Colonic mucosa (tissue), 4 donors: Measurements from ENCODE around the gene C19orf81. TPM values are rescaled to one million over a fixed set of nuclear protein-coding genes. Genes with fewer than 3 reads are reported as not detected.

Experiments used
- DNase-seq: peaks from one replicate; pipeline ENCODE4 v3.0.0-alpha.2; 2020
- H3K27ac ChIP-seq: fragments of 200-600 bp; one replicate; pipeline ENCODE4 v1.8.0; 2021
- H3K27me3 ChIP-seq: fragments of 200-600 bp; one replicate; pipeline ENCODE4 v1.8.0; 2021
- H3K36me3 ChIP-seq: fragments of 200-600 bp; one replicate; pipeline ENCODE4 v1.8.0; 2021
- H3K4me1 ChIP-seq: fragments of 200-600 bp; one replicate; pipeline ENCODE4 v1.8.0; 2021; ENCODE audit warnings: mild to moderate bottlenecking
- H3K4me3 ChIP-seq: fragments of 200-600 bp; one replicate; pipeline ENCODE4 v1.8.0; 2021
- H3K9ac ChIP-seq, 2 donors: one replicate each; pipeline ENCODE4 v1.7.0; 2013; ENCODE audit warnings: control low read depth in 2 of 2, low read depth in 2 of 2, low read length in 2 of 2
- H3K9me3 ChIP-seq: fragments of 200-600 bp; one replicate; pipeline ENCODE4 v1.8.0; 2021
- CTCF ChIP-seq: fragments of 200-600 bp; IDR thresholded peaks from one replicate; pipeline ENCODE4 v1.8.0; 2022; ENCODE audit warnings: antibody characterized with exemption, mild to moderate bottlenecking
- intact Hi-C: fragments of 100-400 bp; cut with DNase I; formaldehyde crosslinking; loops from one replicate; pipeline ENCODE4 v1.14.1; 2022
- total RNA-seq, 2 donors: library from RNA; stranded (reverse); fragmentation: NEBNext Ultra II Directional in 1 of 2; extraction: Animal tissue kit (Norgen Biotek cat#: 25700) in 1 of 2; gene quantifications; one replicate each; pipeline ENCODE4 v1.2.1, GENCODE V29; 2021
- donor health status: healthy.
- donor health status: DM: no; HTN: no; CAD: no.
- donor health status: DM: no; HTN: no; CAD: no.

The C19orf81 gene
- total RNA-seq, 2 donors from 2014 or later: not detected

- no peaks in the 10 kb centered on the region for H3K4me1 ChIP-seq
- no peaks in the 10 kb centered on the region for H3K9me3 ChIP-seq
- DNase-seq: no peak
- H3K4me3 ChIP-seq: no peak overlapping the region
- intact Hi-C loops: no loop called here
- no peaks in the 10 kb centered on the region for H3K36me3 ChIP-seq
- peaks cover 6% of the 10 kb centered on the region for H3K27me3 ChIP-seq
- TF ChIP-seq CTCF: no peak
- H3K9ac ChIP-seq: no peak overlapping the region
- H3K27ac ChIP-seq: no peak overlapping the region
Measured at GRCh38 chr19:50690439-50690838, 41.2 kb downstream of the C19orf81 start.

DNA sequence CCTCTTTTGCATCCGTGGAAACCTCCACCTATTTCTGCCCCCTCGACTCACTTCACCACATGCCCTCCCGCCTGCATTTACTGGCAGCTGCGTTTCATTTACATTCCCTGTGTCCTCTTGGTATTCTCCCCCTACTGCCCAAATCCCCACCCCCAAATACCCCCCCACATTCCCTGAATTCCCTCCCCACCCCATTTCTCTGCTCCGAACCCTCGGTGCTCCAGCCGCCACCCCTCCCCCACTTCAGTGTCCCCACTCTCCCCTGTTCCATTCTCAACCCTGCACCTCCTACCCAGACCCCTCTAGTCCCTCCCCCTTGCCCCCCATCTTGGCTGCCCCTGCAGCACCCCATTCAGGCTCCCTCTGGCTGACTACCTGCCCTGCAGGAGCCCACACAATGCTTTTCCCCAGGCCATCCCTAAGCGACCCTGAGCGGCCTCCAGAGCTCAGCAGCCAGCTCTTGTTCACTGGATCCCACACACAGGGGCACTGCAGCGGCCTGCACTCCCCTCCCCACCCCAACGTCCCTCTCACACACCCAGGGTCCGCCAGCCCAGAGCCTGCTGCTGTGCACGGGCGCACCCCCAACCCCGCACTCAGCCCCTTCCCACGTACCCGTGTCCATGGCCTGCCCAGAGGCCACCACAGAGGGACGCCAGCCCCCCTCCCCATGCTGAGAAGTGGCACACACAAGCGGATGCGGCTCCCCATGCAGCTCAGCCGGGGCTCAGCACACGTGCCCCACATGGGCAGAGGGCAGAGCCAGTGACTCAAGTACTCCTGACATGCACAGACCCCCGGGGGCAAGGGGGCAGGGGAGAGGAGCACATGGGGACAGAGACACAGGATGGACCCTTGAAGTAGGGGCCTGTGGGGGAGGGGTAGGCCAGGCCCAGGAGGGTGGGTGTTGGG is 44.1 kb downstream of the C19orf81 start:
- intact Hi-C loops: no loop called here
- no peak overlapping the region for H3K27ac ChIP-seq
- TF ChIP-seq CTCF: no peak
- H3K4me1 ChIP-seq: no peaks in the 10 kb centered on the region
- H3K9ac ChIP-seq: no peak overlapping the region
- DNase-seq: no peak
- H3K27me3 ChIP-seq: peaks cover 10% of the 10 kb centered on the region
- no peaks in the 10 kb centered on the region for H3K36me3 ChIP-seq
- no peaks in the 10 kb centered on the region for H3K9me3 ChIP-seq
- no peak overlapping the region for H3K4me3 ChIP-seq

GRCh38 chr19:50694815-50695145 is 45.5 kb downstream of the C19orf81 start:
- no peaks in the 10 kb centered on the region for H3K36me3 ChIP-seq
- no peak overlapping the region for H3K9ac ChIP-seq
- H3K27me3 ChIP-seq: peaks cover 10% of the 10 kb centered on the region
- H3K4me3 ChIP-seq: no peak overlapping the region
- H3K4me1 ChIP-seq: no peaks in the 10 kb centered on the region
- TF ChIP-seq CTCF: no peak
- no peak for DNase-seq
- intact Hi-C loops: no loop called here
- no peaks in the 10 kb centered on the region for H3K9me3 ChIP-seq
- H3K27ac ChIP-seq: no peak overlapping the region

GRCh38 chr19:50695251-50696093 is 46.2 kb downstream of the C19orf81 start:
- DNase-seq: no peak
- no peak for TF ChIP-seq CTCF
- peaks cover 10% of the 10 kb centered on the region for H3K27me3 ChIP-seq

GRCh38 chr19:50696094-50696483 is 46.8 kb downstream of the C19orf81 start:
- intact Hi-C loops: no loop called here
- Histone ChIP-seq H3K9ac (no peak overlapping the region), H3K4me3 (no peak overlapping the region), H3K9me3 (no peaks in the 10 kb centered on the region), H3K27me3 (peaks cover 10% of the 10 kb centered on the region), H3K4me1 (no peaks in the 10 kb centered on the region), H3K27ac (no peak overlapping the region), H3K36me3 (no peaks in the 10 kb centered on the region)
- no peak for TF ChIP-seq CTCF
- DNase-seq: no peak

More at GRCh38 chr19:50695251-50696093, 46.2 kb downstream of the C19orf81 start:
- H3K4me1 ChIP-seq: no peaks in the 10 kb centered on the region
- no peaks in the 10 kb centered on the region for H3K36me3 ChIP-seq
- intact Hi-C loops: no loop called here
- no peak overlapping the region for H3K27ac ChIP-seq
- no peak overlapping the region for H3K4me3 ChIP-seq
- H3K9me3 ChIP-seq: no peaks in the 10 kb centered on the region
- H3K9ac ChIP-seq: no peak overlapping the region
